ENCODE results near the gene NOD1. TPM values are rescaled to one million over a fixed set of nuclear protein-coding genes. Genes with fewer than 3 reads are reported as not detected.
"Not testable (repeated sequence)": the region's sequence is repeated elsewhere in the genome, so short reads cannot be mapped to it uniquely, and the experiment has no call there.

NOD1 gene
- total RNA-seq, 1 donor from 2014 or later = 14.5 TPM

GRCh38 chr7:30423788-30424505 is 54.6 kb downstream of the NOD1 start:
- Histone ChIP-seq H3K9me3 (no peaks in the 10 kb centered on the region), H3K36me3 (peaks cover 0 to 12% of the 10 kb centered on the region in 2 donors), H3K4me1 (no peaks in the 10 kb centered on the region), H3K27ac (no peak overlapping the region), H3K4me3 (no peak overlapping the region), H3K27me3 (no peaks in the 10 kb centered on the region)
- intact Hi-C loops (cut with DNase I) = no loop called here
- TF ChIP-seq POLR2AphosphoS5 (IDR thresholded peaks at IDR 0.05; ENCODE audit: insufficient read depth in 1 of 2, low read depth in 1 of 2) (no peak), POLR2A (IDR thresholded peaks at IDR 0.05) (no peak), CTCF (IDR thresholded peaks at IDR 0.05) (no peak)
- DNase-seq (ENCODE audit: extremely low spot score in 2 of 2) = no peak

- no peak overlapping the region for H3K4me3 ChIP-seq
- peaks cover 0 to 4% of the 10 kb centered on the region in 2 donors for H3K36me3 ChIP-seq
- H3K9me3 ChIP-seq = no peaks in the 10 kb centered on the region
- no peaks in the 10 kb centered on the region for H3K4me1 ChIP-seq
- H3K27ac ChIP-seq = no peak overlapping the region
- H3K27me3 ChIP-seq = no peaks in the 10 kb centered on the region
- intact Hi-C loops (cut with DNase I) = no loop called here
- no peak for DNase-seq (ENCODE audit: extremely low spot score in 2 of 2)
- TF ChIP-seq CTCF (IDR thresholded peaks at IDR 0.05) (no peak), POLR2A (IDR thresholded peaks at IDR 0.05) (no peak), POLR2AphosphoS5 (IDR thresholded peaks at IDR 0.05; ENCODE audit: insufficient read depth in 1 of 2, low read depth in 1 of 2) (no peak)
Observed at GRCh38 chr7:30422922-30423321, 55.7 kb downstream of the NOD1 start.

- Histone ChIP-seq H3K4me1 (no peaks in the 10 kb centered on the region), H3K36me3 (peaks cover 0 to 3% of the 10 kb centered on the region in 2 donors), H3K27ac (no peak overlapping the region), H3K4me3 (no peak overlapping the region), H3K27me3 (no peaks in the 10 kb centered on the region), H3K9me3 (no peaks in the 10 kb centered on the region)
- intact Hi-C loops (cut with DNase I) = no loop called here
- TF ChIP-seq POLR2A (IDR thresholded peaks at IDR 0.05) (no peak), POLR2AphosphoS5 (IDR thresholded peaks at IDR 0.05; ENCODE audit: insufficient read depth in 1 of 2, low read depth in 1 of 2) (no peak), CTCF (IDR thresholded peaks at IDR 0.05) (no peak)
- DNase-seq (ENCODE audit: extremely low spot score in 2 of 2) = no peak
Observed at GRCh38 chr7:30421647-30422196, 56.9 kb downstream of the NOD1 start.

GRCh38 chr7:30420662-30421061 is 57.9 kb downstream of the NOD1 start:
- no peaks in the 10 kb centered on the region for H3K27me3 ChIP-seq
- DNase-seq (ENCODE audit: extremely low spot score in 2 of 2) = no peak
- intact Hi-C loops (cut with DNase I) = no loop called here
- no peak for TF ChIP-seq CTCF (IDR thresholded peaks at IDR 0.05)
- no peak for TF ChIP-seq POLR2AphosphoS5 (IDR thresholded peaks at IDR 0.05; ENCODE audit: insufficient read depth in 1 of 2, low read depth in 1 of 2)
- no peak for TF ChIP-seq POLR2A (IDR thresholded peaks at IDR 0.05)
- H3K27ac ChIP-seq = no peak overlapping the region
- H3K4me1 ChIP-seq = no peaks in the 10 kb centered on the region
- no peaks in the 10 kb centered on the region for H3K9me3 ChIP-seq
- no peaks in the 10 kb centered on the region for H3K36me3 ChIP-seq
- no peak overlapping the region for H3K4me3 ChIP-seq

- intact Hi-C loops (cut with DNase I); H3K4me1 ChIP-seq; H3K27me3 ChIP-seq; H3K4me3 ChIP-seq; H3K9me3 ChIP-seq; DNase-seq (ENCODE audit: extremely low spot score in 2 of 2); H3K36me3 ChIP-seq; H3K27ac ChIP-seq: not testable (repeated sequence)
Observed at GRCh38 chr7:30420080-30420479, 58.5 kb downstream of the NOD1 start.
